ENCODE results near the gene RUNX2. TPM values are rescaled to one million over a fixed set of nuclear protein-coding genes. Genes with fewer than 3 reads are reported as not detected.
A peak's percentile ranks its signal among the peaks of the same experiment; 100 is the strongest.

RUNX2 gene
- total RNA-seq, 4 donors from 2014 or later = 1.4 to 3.6 (median 2.3) TPM

- intact Hi-C loops (cut with DNase I) = no loop called here
- Histone ChIP-seq H3K4me1 (peaks cover 0 to 49% (median 21%) of the 10 kb centered on the region in 3 donors), H3K36me3 (no peaks in the 10 kb centered on the region), H3K9me3 (no peaks in the 10 kb centered on the region), H3K27ac (no peak overlapping the region), H3K4me3 (no peak overlapping the region), H3K27me3 (no peaks in the 10 kb centered on the region)
- WGBS, 2 donors = 16 to 31% methylated on average over 2 of the region's 2 CpGs
- no peak for DNase-seq
- no peak for TF ChIP-seq POLR2A (IDR thresholded peaks at IDR 0.05)
- TF ChIP-seq, protein P1, sequence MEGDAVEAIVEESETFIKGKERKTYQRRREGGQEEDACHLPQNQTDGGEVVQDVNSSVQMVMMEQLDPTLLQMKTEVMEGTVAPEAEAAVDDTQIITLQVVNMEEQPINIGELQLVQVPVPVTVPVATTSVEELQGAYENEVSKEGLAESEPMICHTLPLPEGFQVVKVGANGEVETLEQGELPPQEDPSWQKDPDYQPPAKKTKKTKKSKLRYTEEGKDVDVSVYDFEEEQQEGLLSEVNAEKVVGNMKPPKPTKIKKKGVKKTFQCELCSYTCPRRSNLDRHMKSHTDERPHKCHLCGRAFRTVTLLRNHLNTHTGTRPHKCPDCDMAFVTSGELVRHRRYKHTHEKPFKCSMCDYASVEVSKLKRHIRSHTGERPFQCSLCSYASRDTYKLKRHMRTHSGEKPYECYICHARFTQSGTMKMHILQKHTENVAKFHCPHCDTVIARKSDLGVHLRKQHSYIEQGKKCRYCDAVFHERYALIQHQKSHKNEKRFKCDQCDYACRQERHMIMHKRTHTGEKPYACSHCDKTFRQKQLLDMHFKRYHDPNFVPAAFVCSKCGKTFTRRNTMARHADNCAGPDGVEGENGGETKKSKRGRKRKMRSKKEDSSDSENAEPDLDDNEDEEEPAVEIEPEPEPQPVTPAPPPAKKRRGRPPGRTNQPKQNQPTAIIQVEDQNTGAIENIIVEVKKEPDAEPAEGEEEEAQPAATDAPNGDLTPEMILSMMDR (IDR thresholded peaks at IDR 0.05) = no peak
Observed at GRCh38 chr6:45433533-45434380, 105.6 kb downstream of the RUNX2 start.

GRCh38 chr6:45434381-45434700, 106.2 kb downstream of the RUNX2 start:
- Histone ChIP-seq H3K4me1 (peaks cover 0 to 54% (median 24%) of the 10 kb centered on the region in 3 donors), H3K9me3 (no peaks in the 10 kb centered on the region), H3K36me3 (no peaks in the 10 kb centered on the region), H3K27me3 (no peaks in the 10 kb centered on the region), H3K4me3 (no peak overlapping the region), H3K27ac (no peak overlapping the region)
- no peak for DNase-seq
- no peak for TF ChIP-seq POLR2A (IDR thresholded peaks at IDR 0.05)
- intact Hi-C loops (cut with DNase I) = no loop called here

GRCh38 chr6:45436544-45437438, 108.7 kb downstream of the RUNX2 start:
- H3K27ac ChIP-seq = peak overlapping the region in 2 of 4 donors; percentile 26 to 30
- intact Hi-C loops (cut with DNase I) = no loop called here
- H3K36me3 ChIP-seq = no peaks in the 10 kb centered on the region
- H3K9me3 ChIP-seq = no peaks in the 10 kb centered on the region
- peaks cover 0 to 63% (median 24%) of the 10 kb centered on the region in 3 donors for H3K4me1 ChIP-seq
- H3K27me3 ChIP-seq = no peaks in the 10 kb centered on the region
- no peak overlapping the region for H3K4me3 ChIP-seq
- DNase-seq = no peak
- 38 to 42% methylated on average over 7 of the region's 7 CpGs for WGBS, 2 donors
- TF ChIP-seq POLR2A (IDR thresholded peaks at IDR 0.05) = peak in 1 of 4 donors; percentile 14
- TF ChIP-seq, protein P1 (IDR thresholded peaks at IDR 0.05) = no peak

GRCh38 chr6:45437439-45437815, 109.3 kb downstream of the RUNX2 start:
- DNase-seq = no peak
- Histone ChIP-seq H3K27me3 (no peaks in the 10 kb centered on the region), H3K36me3 (no peaks in the 10 kb centered on the region), H3K9me3 (no peaks in the 10 kb centered on the region), H3K4me3 (no peak overlapping the region), H3K4me1 (peaks cover 0 to 69% (median 24%) of the 10 kb centered on the region in 3 donors), H3K27ac (peak overlapping the region in 1 of 4 donors; percentile 30)
- WGBS, 2 donors = 78 to 86% methylated on average over 3 of the region's 3 CpGs
- TF ChIP-seq POLR2A (IDR thresholded peaks at IDR 0.05) = no peak
- TF ChIP-seq, protein P1 (IDR thresholded peaks at IDR 0.05) = no peak
- intact Hi-C loops (cut with DNase I) = no loop called here

GRCh38 chr6:45438151-45438550, 110.0 kb downstream of the RUNX2 start:
- no peak overlapping the region for H3K4me3 ChIP-seq
- no peak for DNase-seq
- peaks cover 0 to 64% (median 24%) of the 10 kb centered on the region in 3 donors for H3K4me1 ChIP-seq
- no peak overlapping the region for H3K27ac ChIP-seq
- H3K27me3 ChIP-seq = no peaks in the 10 kb centered on the region
- WGBS, 2 donors = 60 to 62% methylated on average over 3 of the region's 3 CpGs
- no peaks in the 10 kb centered on the region for H3K9me3 ChIP-seq
- TF ChIP-seq, protein P1 (IDR thresholded peaks at IDR 0.05) = no peak
- TF ChIP-seq POLR2A (IDR thresholded peaks at IDR 0.05) = no peak
- intact Hi-C loops (cut with DNase I) = no loop called here
- H3K36me3 ChIP-seq = no peaks in the 10 kb centered on the region

All from esophagus squamous epithelium (tissue), 5 donors.